Superior temporal gyrus (tissue), 1 donor: ENCODE results near the gene GALNTL6.

Experiments used
- DNase-seq: peaks from one replicate; pipeline ENCODE4 v3.0.0-alpha.2; 2016; ENCODE audit errors: extremely low spot score

GALNTL6 gene

GRCh38 chr4:171993247-171993646 is 180.0 kb downstream of the GALNTL6 start:
- no peak for DNase-seq

GRCh38 chr4:172007889-172008288 is 194.7 kb downstream of the GALNTL6 start:
- no peak for DNase-seq

GRCh38 chr4:172009446-172010230 is 196.4 kb downstream of the GALNTL6 start:
- DNase-seq, result no peak

- no peak for DNase-seq
Observed at GRCh38 chr4:172011196-172011595, 198.0 kb downstream of the GALNTL6 start.

GRCh38 chr4:172018358-172018757 is 205.2 kb downstream of the GALNTL6 start:
- DNase-seq, result no peak

GRCh38 chr4:172035562-172035961 is 222.4 kb downstream of the GALNTL6 start:
- no peak for DNase-seq

GRCh38 chr4:172040766-172041165 is 227.6 kb downstream of the GALNTL6 start:
- DNase-seq, result no peak

- DNase-seq, result no peak
Observed at GRCh38 chr4:172042714-172043114, 229.5 kb downstream of the GALNTL6 start.

- DNase-seq, result no peak
Observed at GRCh38 chr4:172045981-172046380, 232.8 kb downstream of the GALNTL6 start.

- DNase-seq, result no peak
Observed at GRCh38 chr4:172048666-172049065, 235.5 kb downstream of the GALNTL6 start.

GRCh38 chr4:172050911-172051310 is 237.7 kb downstream of the GALNTL6 start:
- no peak for DNase-seq

- DNase-seq, result no peak
Observed at GRCh38 chr4:172055046-172055445, 241.8 kb downstream of the GALNTL6 start.

GRCh38 chr4:172055498-172055897 is 242.3 kb downstream of the GALNTL6 start:
- DNase-seq, result no peak

GRCh38 chr4:172061204-172061603 is 248.0 kb downstream of the GALNTL6 start:
- no peak for DNase-seq

GRCh38 chr4:172068506-172068905 is 255.3 kb downstream of the GALNTL6 start:
- DNase-seq, result no peak

- DNase-seq, result no peak
Observed at GRCh38 chr4:172073590-172073989, 260.4 kb downstream of the GALNTL6 start.

GRCh38 chr4:172083272-172083671 is 270.1 kb downstream of the GALNTL6 start:
- DNase-seq, result no peak

- DNase-seq, result no peak
Observed at GRCh38 chr4:172088556-172088955, 275.4 kb downstream of the GALNTL6 start.

GRCh38 chr4:172095161-172095560 is 282.0 kb downstream of the GALNTL6 start:
- no peak for DNase-seq

GRCh38 chr4:172096786-172097185 is 283.6 kb downstream of the GALNTL6 start:
- no peak for DNase-seq

- no peak for DNase-seq
Observed at GRCh38 chr4:172099376-172099775, 286.2 kb downstream of the GALNTL6 start.

- DNase-seq, result no peak
Observed at GRCh38 chr4:172103456-172103855, 290.3 kb downstream of the GALNTL6 start.

GRCh38 chr4:172104539-172104938 is 291.3 kb downstream of the GALNTL6 start:
- no peak for DNase-seq

GRCh38 chr4:172105918-172106317 is 292.7 kb downstream of the GALNTL6 start:
- DNase-seq, result no peak
